ENCODE data around the gene GDPGP1. TPM values are rescaled to one million over a fixed set of nuclear protein-coding genes. Genes with fewer than 3 reads are reported as not detected.
A peak's percentile ranks its signal among the peaks of the same experiment; 100 is the strongest.

The GDPGP1 gene
- total RNA-seq, 1 experiment from 2014 or later = 7.8 TPM

GRCh38 chr15:90225504-90226234 lies 8.3 kb upstream of the GDPGP1 start:
- H3K79me2 ChIP-seq (ENCODE audit: low read length) = no peaks in the 10 kb centered on the region
- H3K4me3 ChIP-seq (ENCODE audit: low read length) = no peak overlapping the region
- H3K4me1 ChIP-seq (ENCODE audit: low read length) = no peaks in the 10 kb centered on the region
- H3K27ac ChIP-seq (ENCODE audit: low read length) = no peak overlapping the region
- H3K27me3 ChIP-seq (ENCODE audit: low read length) = no peaks in the 10 kb centered on the region
- no peaks in the 10 kb centered on the region for H4K20me1 ChIP-seq (ENCODE audit: insufficient read depth, low read depth, low read length)
- DNase-seq = no peak
- no peak overlapping the region for H2AFZ ChIP-seq (ENCODE audit: low read length)
- H3K36me3 ChIP-seq (ENCODE audit: insufficient read depth, low read length) = peaks cover 20% of the 10 kb centered on the region
- no peak overlapping the region for H3K4me2 ChIP-seq (ENCODE audit: low read depth, low read length, poor library complexity, severe bottlenecking)
- H3K9me3 ChIP-seq (ENCODE audit: low read length) = no peaks in the 10 kb centered on the region
- H3K9me2 ChIP-seq (replicated peaks; ENCODE audit: insufficient read depth, low read length) = no peaks in the 10 kb centered on the region
- H3K9ac ChIP-seq (ENCODE audit: low read length) = no peak overlapping the region

GRCh38 chr15:90227336-90227735 lies 6.7 kb upstream of the GDPGP1 start:
- H3K9me3 ChIP-seq (ENCODE audit: low read length) = no peaks in the 10 kb centered on the region
- H4K20me1 ChIP-seq (ENCODE audit: insufficient read depth, low read depth, low read length) = 0 out of 2 replicates have a peak, but pooled peaks cover 4% of the 10 kb centered on the region
- H3K9me2 ChIP-seq (replicated peaks; ENCODE audit: insufficient read depth, low read length) = no peaks in the 10 kb centered on the region
- peaks cover 12% of the 10 kb centered on the region for H3K4me1 ChIP-seq (ENCODE audit: low read length)
- peaks cover 17% of the 10 kb centered on the region for H3K36me3 ChIP-seq (ENCODE audit: insufficient read depth, low read length)
- H3K4me2 ChIP-seq (ENCODE audit: low read depth, low read length, poor library complexity, severe bottlenecking) = no peak overlapping the region
- no peak overlapping the region for H3K27ac ChIP-seq (ENCODE audit: low read length)
- H3K9ac ChIP-seq (ENCODE audit: low read length) = no peak overlapping the region
- H2AFZ ChIP-seq (ENCODE audit: low read length) = no peak overlapping the region
- H3K4me3 ChIP-seq (ENCODE audit: low read length) = no peak overlapping the region
- DNase-seq = no peak
- peaks cover 12% of the 10 kb centered on the region for H3K79me2 ChIP-seq (ENCODE audit: low read length)
- no peaks in the 10 kb centered on the region for H3K27me3 ChIP-seq (ENCODE audit: low read length)

- DNase-seq = no peak
- H3K36me3 ChIP-seq (ENCODE audit: insufficient read depth, low read length) = peaks cover 14% of the 10 kb centered on the region
- peaks cover 19% of the 10 kb centered on the region for H3K79me2 ChIP-seq (ENCODE audit: low read length)
- no peak overlapping the region for H3K4me3 ChIP-seq (ENCODE audit: low read length)
- no peaks in the 10 kb centered on the region for H3K9me2 ChIP-seq (replicated peaks; ENCODE audit: insufficient read depth, low read length)
- no peak overlapping the region for H2AFZ ChIP-seq (ENCODE audit: low read length)
- no peak overlapping the region for H3K9ac ChIP-seq (ENCODE audit: low read length)
- no peaks in the 10 kb centered on the region for H3K9me3 ChIP-seq (ENCODE audit: low read length)
- H3K4me1 ChIP-seq (ENCODE audit: low read length) = peaks cover 14% of the 10 kb centered on the region
- no peak overlapping the region for H3K4me2 ChIP-seq (ENCODE audit: low read depth, low read length, poor library complexity, severe bottlenecking)
- 0 out of 2 replicates have a peak, but pooled peaks cover 4% of the 10 kb centered on the region for H4K20me1 ChIP-seq (ENCODE audit: insufficient read depth, low read depth, low read length)
- no peaks in the 10 kb centered on the region for H3K27me3 ChIP-seq (ENCODE audit: low read length)
- no peak overlapping the region for H3K27ac ChIP-seq (ENCODE audit: low read length)
These were observed 5.9 kb upstream of the GDPGP1 start for GRCh38 chr15:90227816-90228772.

- no peak overlapping the region for H3K9ac ChIP-seq (ENCODE audit: low read length)
- H3K36me3 ChIP-seq (ENCODE audit: insufficient read depth, low read length) = peaks cover 11% of the 10 kb centered on the region
These were observed 5.0 kb upstream of the GDPGP1 start for GRCh38 chr15:90228960-90229359.

GRCh38 chr15:90230071-90230494 lies 3.9 kb upstream of the GDPGP1 start:
- H4K20me1 ChIP-seq (ENCODE audit: insufficient read depth, low read depth, low read length) = 0 out of 2 replicates have a peak, but pooled peaks cover 4% of the 10 kb centered on the region
- no peak overlapping the region for H2AFZ ChIP-seq (ENCODE audit: low read length)
- no peak overlapping the region for H3K4me3 ChIP-seq (ENCODE audit: low read length)
- no peaks in the 10 kb centered on the region for H3K9me3 ChIP-seq (ENCODE audit: low read length)
- H3K4me1 ChIP-seq (ENCODE audit: low read length) = peaks cover 20% of the 10 kb centered on the region
- H3K4me2 ChIP-seq (ENCODE audit: low read depth, low read length, poor library complexity, severe bottlenecking) = no peak overlapping the region
- H3K79me2 ChIP-seq (ENCODE audit: low read length) = peaks cover 28% of the 10 kb centered on the region
- H3K9me2 ChIP-seq (replicated peaks; ENCODE audit: insufficient read depth, low read length) = no peaks in the 10 kb centered on the region
- H3K9ac ChIP-seq (ENCODE audit: low read length) = no peak overlapping the region
- H3K27ac ChIP-seq (ENCODE audit: low read length) = no peak overlapping the region
- peaks cover 7% of the 10 kb centered on the region for H3K36me3 ChIP-seq (ENCODE audit: insufficient read depth, low read length)
- DNase-seq = no peak
- H3K27me3 ChIP-seq (ENCODE audit: low read length) = no peaks in the 10 kb centered on the region

More at GRCh38 chr15:90228960-90229359, 5.0 kb upstream of the GDPGP1 start:
- Histone ChIP-seq H3K79me2 (ENCODE audit: low read length) (peaks cover 21% of the 10 kb centered on the region), H3K4me2 (ENCODE audit: low read depth, low read length, poor library complexity, severe bottlenecking) (no peak overlapping the region), H4K20me1 (ENCODE audit: insufficient read depth, low read depth, low read length) (0 out of 2 replicates have a peak, but pooled peaks cover 4% of the 10 kb centered on the region), H3K4me3 (ENCODE audit: low read length) (no peak overlapping the region), H3K27me3 (ENCODE audit: low read length) (no peaks in the 10 kb centered on the region), H3K27ac (ENCODE audit: low read length) (no peak overlapping the region), H3K9me3 (ENCODE audit: low read length) (no peaks in the 10 kb centered on the region), H2AFZ (ENCODE audit: low read length) (no peak overlapping the region), H3K9me2 (replicated peaks; ENCODE audit: insufficient read depth, low read length) (no peaks in the 10 kb centered on the region), H3K4me1 (ENCODE audit: low read length) (peaks cover 14% of the 10 kb centered on the region)
- DNase-seq = no peak

GRCh38 chr15:90230610-90231009 lies 3.4 kb upstream of the GDPGP1 start:
- Histone ChIP-seq H2AFZ (ENCODE audit: low read length) (no peak overlapping the region), H3K27me3 (ENCODE audit: low read length) (no peaks in the 10 kb centered on the region), H3K4me1 (ENCODE audit: low read length) (peaks cover 20% of the 10 kb centered on the region), H3K36me3 (ENCODE audit: insufficient read depth, low read length) (peaks cover 7% of the 10 kb centered on the region), H3K79me2 (ENCODE audit: low read length) (peaks cover 28% of the 10 kb centered on the region), H3K4me2 (ENCODE audit: low read depth, low read length, poor library complexity, severe bottlenecking) (no peak overlapping the region), H3K9me3 (ENCODE audit: low read length) (no peaks in the 10 kb centered on the region), H3K9me2 (replicated peaks; ENCODE audit: insufficient read depth, low read length) (no peaks in the 10 kb centered on the region), H4K20me1 (ENCODE audit: insufficient read depth, low read depth, low read length) (0 out of 2 replicates have a peak, but pooled peaks cover 4% of the 10 kb centered on the region), H3K9ac (ENCODE audit: low read length) (no peak overlapping the region), H3K4me3 (ENCODE audit: low read length) (no peak overlapping the region), H3K27ac (ENCODE audit: low read length) (no peak overlapping the region)
- DNase-seq = no peak

GRCh38 chr15:90231028-90232017 lies 2.7 kb upstream of the GDPGP1 start:
- no peaks in the 10 kb centered on the region for H3K27me3 ChIP-seq (ENCODE audit: low read length)
- no peaks in the 10 kb centered on the region for H3K9me3 ChIP-seq (ENCODE audit: low read length)
- no peak for DNase-seq
- H3K9me2 ChIP-seq (replicated peaks; ENCODE audit: insufficient read depth, low read length) = no peaks in the 10 kb centered on the region
- peaks cover 20% of the 10 kb centered on the region for H3K4me1 ChIP-seq (ENCODE audit: low read length)
- H3K4me2 ChIP-seq (ENCODE audit: low read depth, low read length, poor library complexity, severe bottlenecking) = peak overlapping the region; percentile 70
- peak overlapping the region; percentile 90; the same call in 1 of the 2 replicates for H3K4me3 ChIP-seq (ENCODE audit: low read length)
- no peak overlapping the region for H3K27ac ChIP-seq (ENCODE audit: low read length)
- no peak overlapping the region for H2AFZ ChIP-seq (ENCODE audit: low read length)
- peaks cover 28% of the 10 kb centered on the region for H3K79me2 ChIP-seq (ENCODE audit: low read length)
- 0 out of 2 replicates have a peak, but pooled peaks cover 4% of the 10 kb centered on the region for H4K20me1 ChIP-seq (ENCODE audit: insufficient read depth, low read depth, low read length)
- H3K36me3 ChIP-seq (ENCODE audit: insufficient read depth, low read length) = peaks cover 5% of the 10 kb centered on the region
- 0 out of 2 replicates have a peak overlapping the region, but pooled peaks have one; percentile 84 for H3K9ac ChIP-seq (ENCODE audit: low read length)

Measured in Karpas-422 (cell line).